ENCODE measurements around the gene CATSPERE. TPM values are rescaled to one million over a fixed set of nuclear protein-coding genes. Genes with fewer than 3 reads are reported as not detected.

CATSPERE gene
- total and polyA plus RNA-seq, 2 donors = 0.38 to 5.5 TPM

DNA sequence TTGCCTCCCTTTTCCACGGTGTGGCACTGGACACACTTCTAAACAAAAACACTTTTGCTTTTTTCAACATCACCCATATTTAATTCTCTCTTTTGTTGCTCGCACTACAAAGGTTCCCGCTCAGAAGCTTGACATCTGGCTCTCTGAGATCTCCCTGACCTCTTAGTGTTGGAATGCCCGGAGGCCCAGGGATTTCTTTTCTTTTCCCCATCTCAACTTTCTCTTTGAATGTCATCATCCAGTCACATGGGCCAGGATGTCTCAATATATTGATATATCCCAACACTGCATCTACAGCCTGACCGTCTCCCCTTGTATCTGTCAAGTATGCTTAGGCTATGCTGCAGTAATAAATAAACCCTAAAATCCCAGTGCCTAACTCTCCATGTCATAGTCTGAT, 137.5 kb downstream of the CATSPERE start:
- Histone ChIP-seq H3K36me3 (ENCODE audit: insufficient read depth) (no peaks in the 10 kb centered on the region), H3K4me1 (ENCODE audit: insufficient read depth) (no peaks in the 10 kb centered on the region), H3K27ac (ENCODE audit: low read depth) (no peak overlapping the region), H3K4me3 (ENCODE audit: low read depth, low read length) (no peak overlapping the region)
- WGBS = 90% methylated on average over 5 of the region's 5 CpGs
- DNase-seq (ENCODE audit: extremely low spot score) = no peak

DNA sequence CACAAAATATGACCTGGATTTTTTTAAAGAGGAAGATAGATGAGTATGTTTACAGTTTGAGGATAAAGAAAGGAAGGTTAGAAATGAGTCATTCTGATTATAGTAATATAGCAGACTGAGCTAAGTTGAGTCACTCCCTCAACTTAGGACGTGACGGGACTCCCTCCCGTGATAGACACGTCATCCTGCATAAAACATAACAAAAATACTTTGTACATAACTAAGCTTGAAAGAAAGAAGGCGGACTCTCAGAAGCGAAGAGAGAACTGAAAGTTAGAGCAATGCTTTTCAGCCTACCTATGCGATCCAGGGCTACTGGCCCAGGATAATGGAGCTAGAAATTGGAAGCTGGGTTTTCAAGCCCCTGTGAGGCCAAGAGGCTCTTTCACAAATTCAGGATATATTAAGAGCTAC, 138.9 kb downstream of the CATSPERE start:
- H3K4me1 ChIP-seq (ENCODE audit: insufficient read depth) = no peaks in the 10 kb centered on the region
- DNase-seq (ENCODE audit: extremely low spot score) = no peak
- no peak overlapping the region for H3K27ac ChIP-seq (ENCODE audit: low read depth)
- no peak overlapping the region for H3K4me3 ChIP-seq (ENCODE audit: low read depth, low read length)
- no peaks in the 10 kb centered on the region for H3K36me3 ChIP-seq (ENCODE audit: insufficient read depth)
- 38% methylated on average over 7 of the region's 7 CpGs for WGBS

DNA sequence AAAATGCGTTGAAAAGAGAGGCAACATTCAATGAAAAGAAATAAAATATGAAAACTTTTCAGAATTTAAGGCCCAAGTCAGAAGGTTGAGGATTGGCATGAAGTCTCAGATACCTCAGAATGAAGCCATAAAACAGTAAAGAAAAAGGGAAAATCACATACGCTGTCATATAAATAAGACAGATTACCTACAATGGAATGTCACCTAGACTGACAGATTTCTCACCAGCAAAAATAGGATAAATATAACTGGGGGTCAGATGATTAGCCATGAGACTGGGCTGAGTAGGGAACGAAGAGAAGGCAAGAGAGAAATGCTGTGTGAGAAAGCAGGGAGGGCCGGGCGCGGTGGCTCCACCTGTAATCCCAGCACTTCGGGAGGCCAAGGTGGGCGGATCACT, 140.3 kb downstream of the CATSPERE start:
- WGBS = 88% methylated on average over 8 of the region's 8 CpGs
- DNase-seq (ENCODE audit: extremely low spot score) = no peak
- Histone ChIP-seq H3K4me1 (ENCODE audit: insufficient read depth) (no peaks in the 10 kb centered on the region), H3K27ac (ENCODE audit: low read depth) (no peak overlapping the region), H3K4me3 (ENCODE audit: low read depth, low read length) (no peak overlapping the region), H3K36me3 (ENCODE audit: insufficient read depth) (no peaks in the 10 kb centered on the region)

DNA sequence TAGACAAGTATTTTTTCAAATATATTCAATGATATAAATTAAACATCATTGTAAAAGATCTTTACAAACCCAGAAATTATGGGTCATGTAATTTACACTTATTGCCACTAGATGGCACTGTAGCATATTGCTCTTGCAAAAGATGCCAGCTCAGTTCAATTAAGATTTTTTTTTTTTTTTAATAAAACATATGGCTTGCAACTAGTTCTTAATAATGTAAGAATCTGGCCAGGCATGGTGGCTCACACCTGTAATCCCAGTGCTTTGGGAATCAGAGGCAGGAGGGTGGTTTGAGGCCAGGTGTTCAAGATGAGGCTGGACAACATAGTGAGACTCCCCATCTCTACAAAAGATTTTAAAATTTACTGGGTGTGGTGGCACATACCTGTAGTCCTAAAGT, 142.4 kb downstream of the CATSPERE start:
- DNase-seq (ENCODE audit: extremely low spot score) = no peak
- Histone ChIP-seq H3K4me3 (ENCODE audit: low read depth, low read length) (no peak overlapping the region), H3K4me1 (ENCODE audit: insufficient read depth) (no peaks in the 10 kb centered on the region), H3K36me3 (ENCODE audit: insufficient read depth) (no peaks in the 10 kb centered on the region), H3K27ac (ENCODE audit: low read depth) (no peak overlapping the region)

DNA sequence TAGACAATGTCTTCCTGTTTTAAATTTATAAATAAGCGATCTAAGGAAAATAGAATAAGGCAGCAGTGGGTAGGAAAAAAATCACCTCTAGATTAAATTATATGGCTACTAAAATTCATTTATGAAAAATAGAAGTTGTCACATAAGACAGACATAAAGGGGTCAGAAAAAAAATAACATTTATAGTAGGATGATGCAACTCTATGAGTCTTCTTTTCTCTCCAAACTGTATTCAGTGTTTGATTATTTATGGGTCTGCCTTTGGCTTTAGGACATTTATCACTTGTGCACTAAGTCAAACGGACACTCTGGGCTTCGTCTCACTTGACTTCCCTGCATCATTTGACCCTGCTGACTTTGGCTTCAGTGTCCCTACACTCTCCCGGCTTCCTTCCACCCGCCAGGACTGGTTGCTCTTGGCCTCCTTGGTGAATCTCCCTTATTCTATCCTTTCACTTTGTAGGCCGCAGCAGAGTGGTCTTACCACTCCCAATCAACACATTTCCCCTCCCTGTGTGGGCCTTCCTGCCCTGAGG, 144.8 kb downstream of the CATSPERE start:
- 84% methylated on average over 6 of the region's 6 CpGs for WGBS

DNA sequence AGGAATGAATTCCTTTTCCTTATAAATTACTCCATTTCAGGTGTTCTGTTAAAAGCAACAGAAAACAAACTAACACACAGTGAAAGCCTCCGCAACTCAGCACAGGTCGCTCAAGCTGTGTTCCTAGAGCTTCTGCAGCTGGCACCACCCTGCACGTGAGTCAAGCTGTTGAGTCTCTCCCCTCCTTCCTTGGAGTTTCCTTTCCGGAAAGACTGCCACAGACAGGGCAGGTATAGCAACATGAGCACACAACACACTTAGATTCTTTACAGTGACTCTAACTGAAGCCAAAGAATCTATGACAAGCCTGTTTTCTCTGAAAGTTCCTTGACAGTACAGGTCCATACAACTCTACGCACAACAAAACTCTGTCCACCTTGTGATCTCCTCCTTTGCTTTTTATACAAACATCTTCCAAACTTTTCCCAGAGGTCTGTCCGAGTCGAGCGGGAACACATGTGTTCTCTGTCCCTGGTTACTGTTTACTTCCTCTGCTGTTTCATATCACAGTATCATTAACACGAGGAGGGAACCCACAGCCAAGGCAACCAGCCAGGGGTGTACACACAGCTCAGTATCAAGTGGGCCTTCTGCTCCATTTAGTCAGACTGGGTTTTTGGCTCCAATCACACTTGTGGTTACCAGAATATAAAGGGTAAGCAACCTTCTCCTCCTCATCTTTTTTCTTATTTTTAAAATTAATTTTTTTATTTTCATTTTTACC, 153.2 kb downstream of the CATSPERE start:
- WGBS = 61% methylated on average over 9 of the region's 9 CpGs
- no peak overlapping the region for H3K4me3 ChIP-seq (ENCODE audit: low read depth, low read length)
- no peaks in the 10 kb centered on the region for H3K36me3 ChIP-seq (ENCODE audit: insufficient read depth)
- no peak for DNase-seq (ENCODE audit: extremely low spot score)
- no peak overlapping the region for H3K27ac ChIP-seq (ENCODE audit: low read depth)
- H3K4me1 ChIP-seq (ENCODE audit: insufficient read depth) = no peaks in the 10 kb centered on the region

More for the DNA sequence above, 144.8 kb downstream of the CATSPERE start:
- Histone ChIP-seq H3K4me3 (ENCODE audit: low read depth, low read length) (no peak overlapping the region), H3K4me1 (ENCODE audit: insufficient read depth) (no peaks in the 10 kb centered on the region), H3K27ac (ENCODE audit: low read depth) (no peak overlapping the region), H3K36me3 (ENCODE audit: insufficient read depth) (no peaks in the 10 kb centered on the region)
- DNase-seq (ENCODE audit: extremely low spot score) = no peak

DNA sequence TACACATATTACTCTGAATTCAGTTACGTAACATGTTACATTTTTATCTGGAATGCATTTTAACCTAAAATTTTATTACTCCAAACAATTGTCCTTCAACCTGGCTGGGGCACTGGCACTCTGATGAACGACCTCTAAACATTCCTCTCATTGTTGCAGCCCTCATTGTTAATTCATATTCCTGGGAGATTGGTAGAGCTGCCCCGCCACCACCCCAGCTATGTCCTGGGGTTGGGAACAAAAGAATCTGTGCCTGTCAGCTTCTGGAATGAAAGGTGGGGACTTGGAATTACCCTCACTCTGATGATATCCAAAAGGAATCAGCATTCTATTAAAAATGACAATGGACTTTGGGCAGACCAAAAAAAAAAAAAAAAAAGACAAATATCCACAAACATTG, 153.8 kb downstream of the CATSPERE start:
- no peaks in the 10 kb centered on the region for H3K4me1 ChIP-seq (ENCODE audit: insufficient read depth)
- no peaks in the 10 kb centered on the region for H3K36me3 ChIP-seq (ENCODE audit: insufficient read depth)
- DNase-seq (ENCODE audit: extremely low spot score) = no peak
- 59% methylated on average over 3 of the region's 3 CpGs for WGBS
- H3K27ac ChIP-seq (ENCODE audit: low read depth) = no peak overlapping the region
- no peak overlapping the region for H3K4me3 ChIP-seq (ENCODE audit: low read depth, low read length)

DNA sequence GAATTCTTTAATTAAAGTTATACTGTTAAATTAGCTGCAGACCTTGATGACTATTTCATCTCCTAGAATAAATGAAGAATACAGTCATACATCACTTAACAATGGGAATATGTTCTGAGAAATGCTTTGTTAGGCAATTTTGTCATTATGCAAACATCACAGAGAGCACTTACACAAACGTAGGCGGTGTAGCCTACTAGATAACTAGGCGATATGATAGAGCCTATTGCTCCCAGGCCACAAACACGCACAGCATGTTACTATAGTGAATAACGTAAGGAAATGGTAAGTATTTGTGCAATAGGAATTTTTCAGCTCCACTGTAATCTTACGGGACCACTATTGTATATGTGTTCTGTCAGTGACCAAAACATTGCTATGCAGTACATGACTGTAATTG, 154.2 kb downstream of the CATSPERE start:
- 91% methylated on average over 6 of the region's 6 CpGs for WGBS
- no peak for DNase-seq (ENCODE audit: extremely low spot score)
- no peak overlapping the region for H3K27ac ChIP-seq (ENCODE audit: low read depth)
- H3K4me3 ChIP-seq (ENCODE audit: low read depth, low read length) = no peak overlapping the region
- no peaks in the 10 kb centered on the region for H3K4me1 ChIP-seq (ENCODE audit: insufficient read depth)
- no peaks in the 10 kb centered on the region for H3K36me3 ChIP-seq (ENCODE audit: insufficient read depth)

DNA sequence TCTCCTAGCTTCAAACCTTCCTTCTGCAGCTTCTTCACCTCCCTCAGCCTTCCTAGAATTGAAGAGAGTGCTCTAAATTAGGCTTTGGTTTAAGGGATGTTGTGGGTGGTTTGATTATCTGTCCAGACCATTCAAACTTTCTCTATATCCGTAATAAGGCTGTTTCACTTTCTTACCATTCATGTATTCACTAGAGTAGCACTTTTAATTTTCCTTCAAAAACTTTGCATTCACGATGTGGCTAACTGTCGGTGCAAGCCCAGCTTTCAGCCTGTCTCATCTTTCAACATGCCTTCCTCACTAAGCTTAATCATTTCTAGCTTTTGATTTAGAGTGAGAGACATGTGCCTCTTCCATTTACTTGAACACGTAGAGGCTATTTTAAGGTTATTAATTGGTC, 165.6 kb downstream of the CATSPERE start:
- 94% methylated on average over 4 of the region's 4 CpGs for WGBS
- no peak overlapping the region for H3K27ac ChIP-seq (ENCODE audit: low read depth)

DNA sequence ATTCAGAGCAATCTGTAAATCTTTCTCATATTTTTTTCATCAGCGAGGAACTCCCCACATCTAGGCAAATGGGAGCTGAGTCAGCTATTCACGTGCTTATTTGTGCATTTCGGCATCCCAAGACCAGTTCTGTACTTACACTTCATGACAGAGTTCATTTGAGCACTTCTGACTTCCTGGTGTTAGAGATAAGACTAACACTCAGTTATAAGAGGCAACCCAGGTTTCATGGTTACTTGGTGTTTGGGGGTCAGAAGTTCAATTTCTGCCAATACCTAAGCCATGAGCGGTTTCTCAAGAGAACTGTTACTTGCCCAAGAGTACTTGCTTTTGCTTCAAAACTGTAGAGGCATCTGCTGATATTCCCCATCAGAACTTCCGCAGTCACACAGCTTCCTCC, 167.7 kb downstream of the CATSPERE start:
- Histone ChIP-seq H3K27ac (ENCODE audit: low read depth) (no peak overlapping the region), H3K4me1 (ENCODE audit: insufficient read depth) (no peaks in the 10 kb centered on the region), H3K4me3 (ENCODE audit: low read depth, low read length) (no peak overlapping the region), H3K36me3 (ENCODE audit: insufficient read depth) (no peaks in the 10 kb centered on the region)
- DNase-seq (ENCODE audit: extremely low spot score) = no peak
- WGBS = 80% methylated on average over 5 of the region's 5 CpGs

More for the DNA sequence above, 165.6 kb downstream of the CATSPERE start:
- H3K36me3 ChIP-seq (ENCODE audit: insufficient read depth) = no peaks in the 10 kb centered on the region
- DNase-seq (ENCODE audit: extremely low spot score) = no peak
- H3K4me1 ChIP-seq (ENCODE audit: insufficient read depth) = no peaks in the 10 kb centered on the region
- H3K4me3 ChIP-seq (ENCODE audit: low read depth, low read length) = no peak overlapping the region

DNA sequence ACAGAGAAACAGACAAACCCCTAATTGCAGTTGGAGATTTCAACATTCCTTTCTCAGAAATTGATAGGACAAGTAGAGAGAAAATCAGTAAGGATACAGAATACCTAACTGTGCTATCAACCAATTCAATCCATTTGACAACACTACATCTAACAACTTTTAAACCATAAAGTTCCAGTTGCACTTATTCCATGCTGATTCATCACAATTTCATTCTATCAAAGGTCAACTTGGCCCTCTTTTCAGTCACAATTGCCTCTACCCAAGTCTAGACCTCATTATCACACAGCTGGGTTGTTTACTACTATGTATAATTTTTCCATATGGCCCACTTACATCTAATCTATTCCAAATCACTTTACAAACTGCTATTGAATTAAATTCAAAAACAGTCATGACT, 172.1 kb downstream of the CATSPERE start:
- H3K27ac ChIP-seq (ENCODE audit: low read depth) = no peak overlapping the region
- H3K4me3 ChIP-seq (ENCODE audit: low read depth, low read length) = no peak overlapping the region
- no peaks in the 10 kb centered on the region for H3K36me3 ChIP-seq (ENCODE audit: insufficient read depth)
- DNase-seq (ENCODE audit: extremely low spot score) = no peak
- H3K4me1 ChIP-seq (ENCODE audit: insufficient read depth) = no peaks in the 10 kb centered on the region

DNA sequence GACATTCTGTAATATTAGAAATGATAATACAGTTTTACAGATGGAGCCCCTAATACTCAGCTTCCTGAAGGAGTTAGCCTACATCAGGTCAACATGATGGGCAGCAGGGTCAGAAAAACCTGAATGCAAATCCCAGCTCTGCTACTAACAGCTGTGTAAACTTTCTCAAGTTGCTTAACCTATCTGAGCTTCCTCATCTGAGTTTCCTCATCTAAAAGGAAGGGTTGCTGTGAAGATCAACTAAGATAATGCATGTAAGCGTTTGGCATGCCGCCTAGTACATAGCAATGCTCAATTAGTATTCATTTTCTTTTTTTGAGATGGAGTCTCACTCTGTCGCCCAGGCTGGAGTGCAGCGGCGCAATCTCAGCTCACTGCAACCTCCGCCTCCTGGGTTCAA, 173.5 kb downstream of the CATSPERE start:
- no peaks in the 10 kb centered on the region for H3K4me1 ChIP-seq (ENCODE audit: insufficient read depth)
- H3K36me3 ChIP-seq (ENCODE audit: insufficient read depth) = no peaks in the 10 kb centered on the region
- 91% methylated on average over 6 of the region's 6 CpGs for WGBS
- DNase-seq (ENCODE audit: extremely low spot score) = no peak
- no peak overlapping the region for H3K4me3 ChIP-seq (ENCODE audit: low read depth, low read length)
- H3K27ac ChIP-seq (ENCODE audit: low read depth) = no peak overlapping the region

DNA sequence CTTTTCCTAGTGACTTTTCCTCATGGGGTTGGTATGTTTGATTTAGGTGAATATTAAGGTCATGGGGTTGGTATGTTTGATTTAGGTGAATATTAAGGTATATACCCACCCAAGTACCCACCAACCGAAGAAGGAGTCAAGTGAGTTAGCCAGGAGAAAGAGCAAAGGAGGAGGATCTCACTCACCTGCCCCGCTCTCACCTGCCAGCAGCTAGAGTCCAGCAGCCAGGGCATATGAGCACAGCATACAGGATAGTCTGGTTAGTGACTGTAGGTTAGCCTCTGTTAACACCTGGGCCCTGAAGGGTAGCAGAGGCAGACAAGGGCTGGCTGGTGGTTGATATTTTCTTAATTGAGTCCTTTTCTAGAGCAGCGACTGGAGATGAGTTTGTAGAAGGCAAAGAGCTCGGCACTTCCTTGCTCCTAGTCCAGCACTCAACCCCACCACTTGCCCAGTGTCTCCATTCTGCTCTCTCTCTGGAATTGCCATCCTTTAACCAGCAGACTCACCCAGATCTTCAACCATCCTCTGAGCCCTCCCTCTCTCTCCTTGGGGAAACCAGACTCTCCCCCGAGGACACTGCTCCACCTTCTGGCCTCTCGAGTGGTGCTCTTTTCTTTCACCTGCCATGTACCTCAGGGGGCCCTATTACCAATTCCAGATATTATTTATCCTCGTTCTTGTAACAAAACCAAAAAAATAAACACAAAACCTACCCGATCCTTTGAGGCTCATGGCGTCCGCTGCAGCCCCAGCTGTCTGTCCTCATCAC, 175.6 kb downstream of the CATSPERE start:
- Histone ChIP-seq H3K27ac (ENCODE audit: low read depth) (no peak overlapping the region), H3K4me3 (ENCODE audit: low read depth, low read length) (no peak overlapping the region), H3K36me3 (ENCODE audit: insufficient read depth) (no peaks in the 10 kb centered on the region), H3K4me1 (ENCODE audit: insufficient read depth) (no peaks in the 10 kb centered on the region)
- no peak for DNase-seq (ENCODE audit: extremely low spot score)
- 86% methylated on average over 10 of the region's 10 CpGs for WGBS

DNA sequence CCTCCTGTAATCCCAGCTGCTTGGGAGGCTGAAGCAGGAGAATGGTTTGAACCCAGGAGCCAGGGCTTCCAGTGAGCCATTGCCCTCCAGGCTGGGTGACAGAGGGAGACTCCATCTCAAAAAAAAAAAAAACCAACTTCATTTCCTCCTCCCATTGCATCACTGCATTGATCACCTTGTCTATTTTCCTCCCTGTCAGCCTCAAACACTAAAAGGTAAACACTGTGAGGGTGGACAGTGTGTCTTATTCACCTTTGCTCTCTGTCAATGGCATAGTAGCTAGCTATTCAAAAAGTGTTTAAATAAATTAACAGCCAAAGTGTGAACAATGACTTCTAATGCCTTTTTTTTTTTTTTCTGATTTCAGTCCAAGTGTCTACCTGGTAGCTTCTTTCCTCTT, 178.5 kb downstream of the CATSPERE start:
- no peak for DNase-seq (ENCODE audit: extremely low spot score)
- Histone ChIP-seq H3K4me3 (ENCODE audit: low read depth, low read length) (no peak overlapping the region), H3K4me1 (ENCODE audit: insufficient read depth) (no peaks in the 10 kb centered on the region), H3K36me3 (ENCODE audit: insufficient read depth) (no peaks in the 10 kb centered on the region), H3K27ac (ENCODE audit: low read depth) (no peak overlapping the region)
